Heart left ventricle (tissue), 16 donors: ENCODE results near the gene APC2. TPM values are rescaled to one million over a fixed set of nuclear protein-coding genes. Genes with fewer than 3 reads are reported as not detected.

Experiments
- ATAC-seq, 4 donors: fragments of 200-7000 bp; cut with Tn5 transposase; one replicate each; pipeline ENCODE4 v1.9.1; 2020 to 2022; ENCODE audit warnings: moderate library complexity in 4 of 4, mild to moderate bottlenecking in 3 of 4, moderate number of reproducible peaks in 1 of 4
- DNase-seq, 5 donors: peaks; one replicate each; pipeline ENCODE4 v3.0.0-alpha.2; 2020
- H3K27ac ChIP-seq, 12 donors: fragments of 200-600 bp; sonication (generic) in 4 of 12; one replicate each; pipeline versions ENCODE4 v1.5.0 to v1.8.0; 2016 to 2022; ENCODE audit warnings: mild to moderate bottlenecking in 2 of 12
- H3K27me3 ChIP-seq, 9 donors: fragments of 200-600 bp; sonication (generic) in 2 of 9; one replicate each; pipeline versions ENCODE4 v1.5.1 to v1.8.0; 2016 to 2022; ENCODE audit warnings: mild to moderate bottlenecking in 3 of 9
- H3K36me3 ChIP-seq, 9 donors: fragments of 200-600 bp; sonication (generic) in 2 of 9; one replicate each; pipeline versions ENCODE4 v1.5.0 to v1.8.0; 2018 to 2022; ENCODE audit warnings: mild to moderate bottlenecking in 2 of 9
- H3K4me1 ChIP-seq, 12 donors: fragments of 200-600 bp; sonication (generic) in 4 of 12; one replicate each; pipeline versions ENCODE4 v1.5.0 to v1.8.0; 2016 to 2022; ENCODE audit warnings: mild to moderate bottlenecking in 3 of 12
- H3K4me3 ChIP-seq, 12 donors: fragments of 200-600 bp; sonication (generic) in 4 of 12; one replicate each; pipeline versions ENCODE4 v1.5.0 to v1.8.0; 2017 to 2022; ENCODE audit warnings: mild to moderate bottlenecking in 9 of 12, moderate library complexity in 4 of 12
- H3K9me3 ChIP-seq, 12 donors: fragments of 200-600 bp; sonication (generic) in 4 of 12; one replicate each; pipeline versions ENCODE4 v1.5.0 to v1.8.0; 2016 to 2022; ENCODE audit warnings: mild to moderate bottlenecking in 1 of 12
- POLR2A ChIP-seq, 2 donors: fragments of 450-650 bp; IDR thresholded peaks; one replicate each; pipeline ENCODE4 v1.6.1; 2017; ENCODE audit warnings: antibody characterized with exemption in 2 of 2, mild to moderate bottlenecking in 2 of 2, moderate library complexity in 2 of 2
- WGBS, 4 donors: extraction: QIAGEN DNeasy Blood & Tissue Kit in 2 of 4; methylation state at CpG; one replicate each; pipeline versions ENCODE4 v1.1.5 to v1.1.7; 2013 to 2018; 5-methylcytosine and 5-hydroxymethylcytosine counted together
- intact Hi-C, 10 donors: fragments of 100-400 bp; cut with DNase I; formaldehyde crosslinking; loops; one replicate each; pipeline versions ENCODE4 v1.11.1 to v1.14.2; 2022
- polyA plus RNA-seq, 2 donors: library from polyadenylated mRNA; stranded (reverse); fragments of 200-250 nt; gene quantifications; one replicate each; pipeline ENCODE4 v1.2.3, GENCODE V29; 2013
- total RNA-seq, 9 donors: library from RNA; depleted of rRNA in 2 of 9; stranded (reverse); fragments of >200 nt in 2 of 9; fragmentation: NEBNext Ultra II Directional in 3 of 9; extraction: Animal tissue kit (Norgen Biotek cat#: 25700) in 3 of 9; gene quantifications; one replicate each; pipeline versions ENCODE4 v1.1.0 to v1.2.4, GENCODE V29; 2016 to 2023
- TF ChIP-seq, protein P1 (sequence below), 12 donors: fragments of 200-600 bp; sonication (generic) in 4 of 12; IDR thresholded peaks; one replicate each; pipeline versions ENCODE4 v1.5.0 to v1.8.0; 2018 to 2022; ENCODE audit warnings: antibody characterized with exemption in 12 of 12, mild to moderate bottlenecking in 5 of 12
- donor health status: ischemic (EF 13 %, LVEDD 7.1; RV severe dilation, severe dysfunction).
- donor health status: healthy with polysubstance abuse.
- donor health status: DM: no; HTN: yes; CAD: no.
- donor health status: DM: no; HTN: no; CAD: no.
- donor health status: ischemic (EF 25% LVEDD 6.9; RV normal size, moderate dysfunction).
- donor health status: ischemic (EF 25% LVEDD 5.7; RV mildly dilated, moderate dysfunction).
- donor health status: healthy.
- donor health status: DM: yes; HTN: yes; CAD: no.
- donor health status: ischemic (EF 35%, LVEDD 5.7; RV mildly dilated, moderate dysfunction).
- donor health status: nonischemic (EF 11% LVEDD 7.7; RV severe dilation, severe dysfunction).
- donor health status: DM: yes; HTN: yes; CAD: no.
- donor health status: PGD.
- donor health status: ischemic (EF 29% LVEDD 5.4; RV normal size, mild dysfunction).
- donor health status: nonischemic (EF 23%, LVEDD 6.1; RV moderate dilation, normal function).

The APC2 gene
- total and polyA plus RNA-seq, 11 donors = 0.04 to 0.72 (median 0.11) TPM; not detected in 1

DNA sequence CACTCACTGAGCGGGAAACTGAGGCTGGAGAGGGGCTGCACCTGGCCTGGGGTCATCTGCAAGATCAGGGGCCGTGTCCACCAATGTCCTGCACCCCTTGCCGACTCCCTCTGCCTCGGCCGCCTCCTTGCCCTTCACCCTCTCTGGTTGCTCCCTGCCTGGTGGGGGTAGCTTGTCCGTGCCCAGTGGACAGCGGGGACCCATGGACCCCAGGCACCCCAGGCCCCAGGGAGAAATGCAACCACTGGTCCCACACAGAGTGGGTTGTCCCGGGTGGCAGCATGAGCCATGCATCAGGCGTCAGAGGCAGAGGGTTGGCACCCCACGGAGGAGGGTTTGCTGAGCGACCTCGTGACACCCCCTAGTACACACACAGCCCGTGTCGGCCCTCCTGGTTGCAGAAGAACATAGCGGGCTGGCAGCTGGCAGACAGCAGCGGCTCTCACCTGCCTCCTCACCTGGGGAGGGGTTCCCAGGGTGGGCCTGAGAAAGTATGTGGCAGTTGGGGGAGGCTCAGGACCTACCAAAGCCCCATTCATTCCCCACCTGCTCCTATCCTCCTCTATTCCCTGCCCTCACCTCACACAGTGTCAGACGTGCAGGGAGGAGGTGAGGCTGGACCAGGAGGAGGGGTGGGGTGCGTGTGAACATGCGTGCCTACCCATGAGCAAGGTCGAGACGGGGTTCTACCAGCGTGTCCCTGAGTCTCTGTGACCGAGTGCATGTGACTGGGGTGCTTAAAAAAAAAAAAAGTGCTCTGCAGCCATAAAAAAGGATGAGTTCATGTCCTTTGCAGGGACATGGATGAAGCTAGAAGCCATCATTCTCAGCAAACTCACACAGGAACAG, 54.2 kb downstream of the APC2 start:
- TF ChIP-seq POLR2A (IDR thresholded peaks at IDR 0.05) = no peak
- TF ChIP-seq, protein P1, sequence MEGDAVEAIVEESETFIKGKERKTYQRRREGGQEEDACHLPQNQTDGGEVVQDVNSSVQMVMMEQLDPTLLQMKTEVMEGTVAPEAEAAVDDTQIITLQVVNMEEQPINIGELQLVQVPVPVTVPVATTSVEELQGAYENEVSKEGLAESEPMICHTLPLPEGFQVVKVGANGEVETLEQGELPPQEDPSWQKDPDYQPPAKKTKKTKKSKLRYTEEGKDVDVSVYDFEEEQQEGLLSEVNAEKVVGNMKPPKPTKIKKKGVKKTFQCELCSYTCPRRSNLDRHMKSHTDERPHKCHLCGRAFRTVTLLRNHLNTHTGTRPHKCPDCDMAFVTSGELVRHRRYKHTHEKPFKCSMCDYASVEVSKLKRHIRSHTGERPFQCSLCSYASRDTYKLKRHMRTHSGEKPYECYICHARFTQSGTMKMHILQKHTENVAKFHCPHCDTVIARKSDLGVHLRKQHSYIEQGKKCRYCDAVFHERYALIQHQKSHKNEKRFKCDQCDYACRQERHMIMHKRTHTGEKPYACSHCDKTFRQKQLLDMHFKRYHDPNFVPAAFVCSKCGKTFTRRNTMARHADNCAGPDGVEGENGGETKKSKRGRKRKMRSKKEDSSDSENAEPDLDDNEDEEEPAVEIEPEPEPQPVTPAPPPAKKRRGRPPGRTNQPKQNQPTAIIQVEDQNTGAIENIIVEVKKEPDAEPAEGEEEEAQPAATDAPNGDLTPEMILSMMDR (IDR thresholded peaks at IDR 0.05) = no peak
- H3K27me3 ChIP-seq = peaks cover 0 to 19% (median 8%) of the 10 kb centered on the region in 9 donors
- H3K36me3 ChIP-seq = peaks cover 0 to 8% (median 0%) of the 10 kb centered on the region in 9 donors
- H3K27ac ChIP-seq = no peak overlapping the region
- intact Hi-C loops = no loop called here
- WGBS, 4 donors = 61 to 70% (median 67%) methylated on average over 16 to 23 of the region's 23 CpGs
- H3K9me3 ChIP-seq = peaks cover 0 to 6% (median 0%) of the 10 kb centered on the region in 12 donors
- peaks cover 0 to 33% (median 17%) of the 10 kb centered on the region in 12 donors for H3K4me1 ChIP-seq
- no peak for ATAC-seq
- H3K4me3 ChIP-seq = no peak overlapping the region
- DNase-seq = no peak

DNA sequence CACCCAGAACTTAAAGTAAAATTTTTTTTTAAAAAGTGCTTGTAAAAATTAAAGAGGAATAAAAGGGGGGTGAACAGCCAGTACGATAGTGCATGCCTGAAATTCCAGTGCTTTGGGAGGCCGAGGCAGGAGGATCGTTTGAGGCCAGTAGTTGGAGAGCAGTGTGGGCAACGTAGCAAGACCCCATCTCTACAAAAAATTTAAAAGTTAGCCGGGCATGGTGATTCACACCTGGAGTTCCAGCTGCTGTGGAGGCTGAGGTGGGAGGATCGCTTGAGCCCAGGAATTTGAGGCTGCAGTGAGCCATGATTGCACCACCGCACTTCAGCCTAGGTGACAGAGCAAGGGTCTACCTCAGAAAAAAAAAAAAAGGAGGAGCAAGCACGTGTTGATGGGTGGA, 55.1 kb downstream of the APC2 start:
- TF ChIP-seq, protein P1 (IDR thresholded peaks at IDR 0.05) = no peak
- TF ChIP-seq POLR2A (IDR thresholded peaks at IDR 0.05) = no peak
- peaks cover 0 to 6% (median 0%) of the 10 kb centered on the region in 12 donors for H3K9me3 ChIP-seq
- H3K27me3 ChIP-seq = peaks cover 0 to 19% (median 8%) of the 10 kb centered on the region in 9 donors
- intact Hi-C loops = no loop called here
- peaks cover 0 to 35% (median 19%) of the 10 kb centered on the region in 12 donors for H3K4me1 ChIP-seq
- H3K27ac ChIP-seq = no peak overlapping the region
- no peak for DNase-seq
- H3K36me3 ChIP-seq = peaks cover 0 to 11% (median 0%) of the 10 kb centered on the region in 9 donors
- no peak overlapping the region for H3K4me3 ChIP-seq
- WGBS, 4 donors = 81 to 86% (median 82%) methylated on average over 8 of the region's 8 CpGs
- no peak for ATAC-seq

DNA sequence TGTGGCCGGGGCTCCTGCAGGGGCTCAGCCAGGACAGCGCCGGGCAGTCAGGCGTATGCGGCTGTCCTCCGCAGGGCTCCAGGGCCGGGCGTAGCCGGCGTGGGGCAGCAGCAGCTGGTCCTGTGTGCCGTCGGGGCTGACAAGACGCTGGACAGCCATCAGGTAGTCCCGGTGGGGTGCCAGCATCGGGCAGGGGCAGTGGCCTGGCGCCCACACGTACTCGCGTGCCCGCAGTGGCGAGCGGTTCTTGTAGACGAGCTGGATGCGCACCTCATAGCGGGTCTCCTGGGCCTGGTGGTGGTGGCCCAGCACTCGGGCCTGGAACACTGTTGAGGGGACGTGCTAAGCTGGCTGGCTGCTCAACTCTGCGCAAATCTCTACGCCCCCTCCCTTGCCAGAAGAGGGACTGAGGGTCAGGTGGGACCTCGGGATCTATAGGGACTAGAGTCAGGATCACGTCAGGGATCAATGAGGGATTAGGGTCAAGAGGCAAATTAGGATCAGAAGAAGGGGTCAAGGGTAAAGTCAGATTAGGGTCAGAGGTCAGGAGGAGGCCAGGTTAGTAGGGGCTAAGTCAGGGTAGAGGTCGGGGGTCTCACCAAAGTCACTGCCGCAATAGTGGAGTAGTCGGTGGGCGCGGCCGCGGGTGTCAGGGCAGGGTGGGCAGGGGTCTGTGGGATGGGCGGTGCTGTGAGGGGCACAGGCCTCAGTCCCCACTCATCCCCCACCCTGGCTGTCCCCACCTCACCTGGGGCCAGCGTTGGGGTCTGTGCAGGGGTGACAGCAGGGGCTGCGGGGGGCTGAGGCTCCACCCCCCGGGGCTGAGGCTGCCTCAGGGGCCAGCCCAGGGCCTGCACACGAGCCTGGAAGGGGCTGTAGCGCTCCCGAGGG, 56.3 kb downstream of the APC2 start:
- H3K9me3 ChIP-seq = peaks cover 0 to 6% (median 0%) of the 10 kb centered on the region in 12 donors
- intact Hi-C loops = no loop called here

More for the DNA sequence above, 56.3 kb downstream of the APC2 start:
- Histone ChIP-seq H3K36me3 (peaks cover 0 to 13% (median 5%) of the 10 kb centered on the region in 9 donors), H3K27ac (peak overlapping the region in 1 of 12 donors; percentile 89), H3K27me3 (peaks cover 0 to 20% (median 8%) of the 10 kb centered on the region in 9 donors), H3K4me1 (peaks cover 0 to 46% (median 20%) of the 10 kb centered on the region in 12 donors), H3K4me3 (no peak overlapping the region)
- no peak for ATAC-seq
- DNase-seq = no peak
- 87 to 92% (median 89%) methylated on average over 31 to 45 of the region's 45 CpGs for WGBS, 4 donors
- TF ChIP-seq, protein P1 (IDR thresholded peaks at IDR 0.05) = no peak
- TF ChIP-seq POLR2A (IDR thresholded peaks at IDR 0.05) = no peak
